Spleen (tissue), 7 donors: ENCODE results near the gene TAF7.

Experiments used
- CTCF ChIP-seq, 11 experiments: fragments of 200-600 bp in 7 of 11; fragments of 450-650 bp in 4 of 11; sonication (generic) in 4 of 11; IDR thresholded peaks in 8 of 11; conservative IDR thresholded peaks in 3 of 11; 1 replicate in 7 of 11; 2 replicates in 4 of 11; pipeline versions ENCODE4 v1.4.0 to v1.8.0; 2016 to 2021; ENCODE audit warnings: antibody characterized with exemption in 11 of 11, inconsistent platforms in 4 of 11, mild to moderate bottlenecking in 1 of 11
- POLR2A ChIP-seq, 3 donors: fragments of 450-650 bp; IDR thresholded peaks; one replicate each; pipeline ENCODE4 v1.5.1; 2017; ENCODE audit warnings: antibody characterized with exemption in 3 of 3, mild to moderate bottlenecking in 1 of 3
- POLR2AphosphoS5 ChIP-seq, 3 donors: sonication (generic); formaldehyde crosslinking; IDR thresholded peaks; one replicate each; pipeline ENCODE4 v1.5.1; 2017; ENCODE audit warnings: antibody characterized with exemption in 3 of 3
- donor health status: DM: no; HTN: no; CAD: no; lungs with moderate emphysema.
- donor health status: DM: no; HTN: no; CAD: no.
- donor health status: DM: no; HTN: no; CAD: no.

GRCh38 chr5:141342773-141343172, 22.2 kb upstream of the TAF7 start:
- TF ChIP-seq CTCF (IDR thresholded peaks at IDR 0.05 in 8 of 11, conservative IDR thresholded peaks at IDR 0.05 in 3 of 11) (no peak), POLR2AphosphoS5 (IDR thresholded peaks at IDR 0.05) (no peak), POLR2A (IDR thresholded peaks at IDR 0.05) (no peak)
